IPS-18a (cell line): Measurements from ENCODE around the gene NEUROD4.

ENCODE experiments used
- H3K27ac ChIP-seq: one replicate; pipeline ENCODE4 v1.5.1; 2013; ENCODE audit warnings: low read length
- H3K27me3 ChIP-seq: one replicate; pipeline ENCODE4 v1.6.1; 2013; ENCODE audit warnings: mild to moderate bottlenecking, low read length; ENCODE audit not compliant: control insufficient read depth, insufficient read depth
- H3K36me3 ChIP-seq: one replicate; pipeline ENCODE4 v1.6.1; 2013; ENCODE audit warnings: low read depth, low read length; ENCODE audit not compliant: control insufficient read depth
- H3K4me1 ChIP-seq: one replicate; pipeline ENCODE4 v1.6.1; 2013; ENCODE audit warnings: low read depth, low read length; ENCODE audit not compliant: control insufficient read depth
- H3K4me3 ChIP-seq: one replicate; pipeline ENCODE4 v1.5.1; 2013; ENCODE audit warnings: low read length
- H3K9ac ChIP-seq: one replicate; pipeline ENCODE4 v1.6.1; 2013; ENCODE audit warnings: mild to moderate bottlenecking, low read length, moderate library complexity
- H3K9me3 ChIP-seq: one replicate; pipeline ENCODE4 v1.6.1; 2013; ENCODE audit warnings: low read depth, low read length; ENCODE audit not compliant: control insufficient read depth

The NEUROD4 gene

GRCh38 chr12:55063291-55063690 is 43.5 kb downstream of the NEUROD4 start:
- no peak overlapping the region for H3K9ac ChIP-seq
- no peaks in the 10 kb centered on the region for H3K9me3 ChIP-seq

DNA sequence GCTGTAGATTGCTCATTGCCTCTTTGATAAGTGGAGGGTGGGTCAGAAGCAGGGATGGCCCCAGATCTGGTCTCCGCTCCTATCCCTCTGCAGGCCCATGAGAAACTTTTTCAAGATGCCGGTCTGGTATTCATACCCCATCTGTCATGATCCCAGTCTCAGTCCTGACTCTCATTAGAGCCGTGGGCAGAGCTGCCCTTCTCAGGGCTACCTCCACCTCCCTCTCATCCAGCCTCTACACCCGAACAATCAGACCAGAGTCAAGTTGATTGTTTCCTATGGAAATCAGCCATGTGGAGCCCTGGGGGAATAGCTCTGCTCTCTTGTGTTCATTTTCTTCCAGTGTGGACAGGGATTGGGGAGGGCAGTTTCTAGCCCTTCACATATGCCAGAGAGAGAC is 45.8 kb downstream of the NEUROD4 start:
- H3K36me3 ChIP-seq = no peaks in the 10 kb centered on the region
- H3K9me3 ChIP-seq = no peaks in the 10 kb centered on the region
- H3K4me3 ChIP-seq = no peak overlapping the region
- no peaks in the 10 kb centered on the region for H3K27me3 ChIP-seq
- H3K4me1 ChIP-seq = peaks cover 15% of the 10 kb centered on the region
- H3K27ac ChIP-seq = no peak overlapping the region
- H3K9ac ChIP-seq = no peak overlapping the region

More at GRCh38 chr12:55063291-55063690, 43.5 kb downstream of the NEUROD4 start:
- Histone ChIP-seq H3K4me1 (peaks cover 15% of the 10 kb centered on the region), H3K36me3 (no peaks in the 10 kb centered on the region), H3K4me3 (no peak overlapping the region), H3K27ac (no peak overlapping the region), H3K27me3 (no peaks in the 10 kb centered on the region)

- H3K9me3 ChIP-seq = no peaks in the 10 kb centered on the region
- H3K36me3 ChIP-seq = no peaks in the 10 kb centered on the region
- no peaks in the 10 kb centered on the region for H3K27me3 ChIP-seq
- no peak overlapping the region for H3K4me3 ChIP-seq
- H3K27ac ChIP-seq = no peak overlapping the region
- no peak overlapping the region for H3K9ac ChIP-seq
- H3K4me1 ChIP-seq = peaks cover 4% of the 10 kb centered on the region
Observed at GRCh38 chr12:55067701-55068100, 47.9 kb downstream of the NEUROD4 start.

- no peaks in the 10 kb centered on the region for H3K36me3 ChIP-seq
- H3K4me1 ChIP-seq = peaks cover 4% of the 10 kb centered on the region
- no peaks in the 10 kb centered on the region for H3K9me3 ChIP-seq
- no peak overlapping the region for H3K9ac ChIP-seq
- no peaks in the 10 kb centered on the region for H3K27me3 ChIP-seq
- no peak overlapping the region for H3K27ac ChIP-seq
- H3K4me3 ChIP-seq = no peak overlapping the region
Observed at GRCh38 chr12:55068416-55069010, 48.7 kb downstream of the NEUROD4 start.

DNA sequence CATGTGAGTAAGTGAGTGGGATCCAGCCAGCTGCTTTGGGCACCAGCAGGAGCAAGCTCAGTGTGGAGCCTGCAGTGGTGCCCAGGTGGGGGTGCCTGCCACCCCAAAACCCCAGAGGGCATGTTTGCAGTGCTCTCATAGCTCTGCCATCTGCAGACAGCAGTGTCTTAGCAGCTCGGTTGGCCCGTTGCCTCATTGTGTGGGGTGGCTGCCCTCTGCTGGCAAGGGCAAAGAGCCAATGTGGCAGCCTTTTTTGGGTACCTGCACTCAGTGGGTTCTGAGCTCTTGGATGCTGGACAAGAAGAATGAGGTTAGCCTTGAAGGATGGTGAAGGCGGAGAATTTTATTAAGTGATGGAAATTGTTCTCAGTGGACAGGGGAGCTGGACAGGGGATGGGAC is 52.3 kb downstream of the NEUROD4 start:
- no peak overlapping the region for H3K9ac ChIP-seq
- no peaks in the 10 kb centered on the region for H3K36me3 ChIP-seq
- H3K27ac ChIP-seq = no peak overlapping the region
- H3K9me3 ChIP-seq = no peaks in the 10 kb centered on the region
- H3K4me3 ChIP-seq = no peak overlapping the region
- H3K4me1 ChIP-seq = peaks cover 4% of the 10 kb centered on the region
- no peaks in the 10 kb centered on the region for H3K27me3 ChIP-seq

DNA sequence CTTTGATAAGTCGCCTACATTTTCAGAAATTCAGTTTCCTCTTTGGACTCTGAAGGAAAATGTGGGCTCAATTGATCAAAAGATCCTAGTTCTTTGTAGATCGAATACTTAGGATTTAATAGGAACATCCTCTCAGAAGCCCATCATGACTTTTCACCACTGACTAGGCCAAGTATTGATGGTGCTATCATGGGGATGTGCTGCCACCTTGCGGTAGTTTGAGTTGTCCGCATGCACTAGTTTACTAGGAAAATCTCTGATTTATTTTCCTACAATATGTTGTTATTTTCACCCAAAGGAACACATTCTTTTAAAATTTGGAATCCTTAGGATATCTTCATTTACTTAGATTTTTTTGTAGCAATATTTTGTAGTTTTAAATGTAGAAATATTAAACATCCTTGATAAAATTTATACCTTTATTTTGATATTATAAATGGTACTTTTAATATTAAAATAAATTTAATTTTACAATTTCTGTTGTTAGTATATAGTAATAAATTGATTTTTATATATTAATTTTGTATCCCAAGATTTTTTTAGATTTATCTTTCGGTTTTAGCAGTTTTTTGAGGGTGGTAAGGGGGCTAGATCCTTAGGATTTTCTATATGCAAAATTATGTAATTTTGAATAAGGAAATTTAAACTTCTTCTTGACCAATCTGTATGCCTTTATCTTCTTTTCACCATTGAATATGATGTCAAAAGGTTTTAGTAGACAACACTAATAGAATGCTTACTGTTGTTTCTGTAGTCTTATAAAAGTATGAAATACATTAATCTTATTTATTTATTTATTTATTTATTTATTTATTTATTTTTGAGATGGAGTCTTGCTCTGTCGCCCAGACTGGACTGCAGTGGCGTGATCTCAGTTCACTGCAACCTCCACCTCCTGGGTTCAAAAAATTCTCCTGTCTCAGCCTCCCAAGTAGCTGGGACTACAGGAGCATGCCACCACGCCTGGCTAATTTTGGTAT is 53.6 kb downstream of the NEUROD4 start:
- H3K36me3 ChIP-seq = no peaks in the 10 kb centered on the region
- H3K4me3 ChIP-seq = no peak overlapping the region
- no peaks in the 10 kb centered on the region for H3K27me3 ChIP-seq
- H3K4me1 ChIP-seq = no peaks in the 10 kb centered on the region
- no peak overlapping the region for H3K9ac ChIP-seq
- H3K9me3 ChIP-seq = no peaks in the 10 kb centered on the region
- H3K27ac ChIP-seq = no peak overlapping the region

GRCh38 chr12:55074806-55075205 is 55.0 kb downstream of the NEUROD4 start:
- H3K9ac ChIP-seq = no peak overlapping the region
- no peaks in the 10 kb centered on the region for H3K9me3 ChIP-seq
- H3K36me3 ChIP-seq = no peaks in the 10 kb centered on the region
- no peak overlapping the region for H3K4me3 ChIP-seq
- H3K4me1 ChIP-seq = no peaks in the 10 kb centered on the region
- H3K27me3 ChIP-seq = no peaks in the 10 kb centered on the region
- H3K27ac ChIP-seq = no peak overlapping the region
